B cell (primary cell): ENCODE results near the gene ATP5F1E. TPM values are rescaled to one million over a fixed set of nuclear protein-coding genes. Genes with fewer than 3 reads are reported as not detected.
A peak's percentile ranks its signal among the peaks of the same experiment; 100 is the strongest.

ENCODE experiments used
- ATAC-seq: fragments of 200-7000 bp; cut with Tn5 transposase; one replicate; pipeline ENCODE4 v1.10.0; 2021; ENCODE audit warnings: low read depth, mild to moderate bottlenecking, moderate number of reproducible peaks, moderate library complexity
- CTCF ChIA-PET: fragments of 350-600 bp; sonication (Branson Sonifier 250); formaldehyde crosslinking; loops from one replicate; lab custom pipeline; 2021; ENCODE audit warnings: antibody characterized with exemption, inconsistent platforms; lab: Charles Lee
- POLR2A ChIA-PET: fragments of 350-600 bp; sonication (Branson Sonifier 250); formaldehyde crosslinking; loops from one replicate; lab custom pipeline; 2021; ENCODE audit warnings: antibody characterized with exemption; lab: Charles Lee
- DNase-seq: peaks from one replicate; pipeline ENCODE4 v3.0.0; 2013
- H2AFZ ChIP-seq: 2 replicates; pipeline ENCODE4 v1.6.1; 2012; ENCODE audit warnings: mild to moderate bottlenecking, low read depth, low read length; ENCODE audit not compliant: insufficient read depth, poor library complexity, severe bottlenecking
- H3K27ac ChIP-seq, 2 donors: 1 replicate in 1 of 2; 2 replicates in 1 of 2; pipeline ENCODE4 v1.5.1; 2012 to 2013; ENCODE audit warnings: low read length in 2 of 2, mild to moderate bottlenecking in 2 of 2, moderate library complexity in 1 of 2
- H3K27me3 ChIP-seq, 4 experiments: fragments of 200-600 bp in 1 of 4; sonication (generic) in 1 of 4; replicated peaks in 1 of 4; 1 replicate in 2 of 4; 2 replicates in 2 of 4; pipeline versions ENCODE4 v1.6.1 to v1.7.0; 2013 to 2016; ENCODE audit warnings: low read length in 3 of 4, mild to moderate bottlenecking in 2 of 4, mixed read lengths in 1 of 4, moderate library complexity in 1 of 4; ENCODE audit not compliant: insufficient read depth in 4 of 4, control insufficient read depth in 3 of 4; ENCODE audit errors: control extremely low read depth in 1 of 4
- H3K36me3 ChIP-seq, 2 experiments: replicated peaks in 1 of 2; 1 replicate in 1 of 2; 2 replicates in 1 of 2; pipeline versions ENCODE4 v1.6.1 to v1.7.1; 2013; ENCODE audit warnings: low read length in 1 of 2; ENCODE audit not compliant: insufficient read depth in 2 of 2, control insufficient read depth in 1 of 2; ENCODE audit errors: control extremely low read depth in 1 of 2, extremely low read depth in 1 of 2
- H3K4me1 ChIP-seq, 2 donors: fragments of 200-600 bp in 1 of 2; sonication (generic) in 1 of 2; 1 replicate in 1 of 2; 2 replicates in 1 of 2; pipeline versions ENCODE4 v1.5.1 to v1.6.1; 2013 to 2017; ENCODE audit warnings: low read length in 2 of 2; ENCODE audit not compliant: control insufficient read depth in 2 of 2, insufficient read depth in 2 of 2
- H3K4me2 ChIP-seq: replicated peaks from 2 replicates; pipeline ENCODE3; 2012; ENCODE audit warnings: mild to moderate bottlenecking, low read depth, low read length; ENCODE audit not compliant: poor library complexity, severe bottlenecking
- H3K4me3 ChIP-seq, 5 experiments: fragments of 200-600 bp in 1 of 5; sonication (generic) in 1 of 5; 1 replicate in 3 of 5; 2 replicates in 2 of 5; pipeline versions ENCODE4 v1.5.1 to v1.7.0; 2011 to 2016; ENCODE audit warnings: low read length in 4 of 5, mild to moderate bottlenecking in 4 of 5, low read depth in 2 of 5, control low read depth in 1 of 5, moderate library complexity in 1 of 5; ENCODE audit not compliant: insufficient read depth in 1 of 5; ENCODE audit errors: control extremely low read depth in 1 of 5, extremely low read depth in 1 of 5
- H3K79me2 ChIP-seq: fragments of 200-600 bp; sonication (generic); one replicate; pipeline ENCODE4 v1.6.0; 2016; ENCODE audit warnings: low read length; ENCODE audit not compliant: control insufficient read depth, insufficient read depth
- H3K9ac ChIP-seq: fragments of 200-600 bp; sonication (generic); 2 replicates; pipeline ENCODE4 v1.6.1; 2017; ENCODE audit warnings: mild to moderate bottlenecking, low read length, moderate library complexity
- H3K9me3 ChIP-seq, 3 donors: one replicate each; pipeline versions ENCODE4 v1.6.1 to v1.7.1; 2013; ENCODE audit warnings: low read length in 2 of 3; ENCODE audit not compliant: control insufficient read depth in 2 of 3, insufficient read depth in 1 of 3; ENCODE audit errors: control extremely low read depth in 1 of 3
- H4K20me1 ChIP-seq: 2 replicates; pipeline ENCODE4 v1.6.0; 2012; ENCODE audit warnings: mild to moderate bottlenecking, low read length; ENCODE audit not compliant: insufficient read depth, control insufficient read depth, poor library complexity, severe bottlenecking
- H3K27ac Mint-ChIP-seq: one replicate; pipeline ENCODE4 v1.8.0; 2021; ENCODE audit warnings: mixed read lengths
- H3K27me3 Mint-ChIP-seq: one replicate; pipeline ENCODE4 v1.8.0; 2021; ENCODE audit warnings: mixed read lengths
- H3K4me1 Mint-ChIP-seq: one replicate; pipeline ENCODE4 v1.8.0; 2021; ENCODE audit warnings: mixed read lengths
- H3K4me3 Mint-ChIP-seq: one replicate; pipeline ENCODE4 v1.8.0; 2021; ENCODE audit warnings: mixed read lengths
- H3K9me3 Mint-ChIP-seq: one replicate; pipeline ENCODE4 v1.8.0; 2022; ENCODE audit warnings: mixed read lengths; ENCODE audit not compliant: insufficient read depth
- EZH2 ChIP-seq: IDR thresholded peaks from 2 replicates; pipeline ENCODE4 v1.6.1; 2012; ENCODE audit warnings: borderline replicate concordance, low read depth, mild to moderate bottlenecking, moderate library complexity, low read length; ENCODE audit not compliant: insufficient read depth, poor library complexity, severe bottlenecking
- WGBS: methylation state at CpG from one replicate; pipeline ENCODE4 v1.1.5; 2013; ENCODE audit warnings: missing lambda C conversion rate; ENCODE audit not compliant: insufficient coverage; 5-methylcytosine and 5-hydroxymethylcytosine counted together
- intact Hi-C: fragments of 100-400 bp; cut with micrococcal nuclease; formaldehyde crosslinking; loops from one replicate; pipeline ENCODE4 v1.10.0; 2022
- polyA plus RNA-seq: library from polyadenylated mRNA; depleted of rRNA; stranded (reverse); fragments of >200 nt; gene quantifications from 2 replicates; pipeline ENCODE4 v1.2.3, GENCODE V29; 2012
- total RNA-seq, 2 donors: library from RNA; stranded (reverse); fragments of 120-200 nt in 1 of 2; gene quantifications; 1 replicate in 1 of 2; 2 replicates in 1 of 2; pipeline versions ENCODE4 v1.2.3 to v1.2.4, GENCODE V29; 2013 to 2022
- TF ChIP-seq, protein P1 (sequence below): fragments of 200-600 bp; IDR thresholded peaks from one replicate; pipeline ENCODE4 v1.8.0; 2022; ENCODE audit warnings: antibody characterized with exemption, mild to moderate bottlenecking

The ATP5F1E gene
- total and polyA plus RNA-seq, 2 donors (not counting 1 experiment from before 2014, with no cell fraction given), result 22.2 to 55.0 TPM

GRCh38 chr20:59010995-59011873 is 20.9 kb downstream of the ATP5F1E start:
- peaks cover 0 to 6% (median 0%) of the 10 kb centered on the region in 3 donors for H3K9me3 ChIP-seq
- no peaks in the 10 kb centered on the region for H4K20me1 ChIP-seq
- no peaks in the 10 kb centered on the region for H3K27me3 ChIP-seq
- Mint-ChIP-seq H3K4me3 (no peak overlapping the region), H3K27ac (peak overlapping the region; percentile 10), H3K27me3 (no peaks in the 10 kb centered on the region), H3K9me3 (no peaks in the 10 kb centered on the region), H3K4me1 (peaks cover 53% of the 10 kb centered on the region)
- POLR2A ChIA-PET, result interaction anchor here (1.0 kb wide), 1 partner anchor 9 kb away, joined by 5 read pairs; no protein-coding TSS in a partner anchor
- no peak for DNase-seq
- no peak overlapping the region for H3K9ac ChIP-seq
- no peak overlapping the region for H3K4me3 ChIP-seq
- ATAC-seq, result no peak
- no peak overlapping the region for H3K4me2 ChIP-seq
- H3K27ac ChIP-seq, result no peak overlapping the region
- WGBS, result 95% methylated on average over 12 of the region's 17 CpGs
- CTCF ChIA-PET, result interaction anchor here (0.9 kb wide), 1 partner anchor 21 kb away, joined by 3 read pairs; the partner anchor contains the start of gene ATP5F1E
- no peaks in the 10 kb centered on the region for H3K36me3 ChIP-seq
- intact Hi-C loops, result no loop called here
- peaks cover 33% of the 10 kb centered on the region for H3K79me2 ChIP-seq
- TF ChIP-seq EZH2, result no peak
- TF ChIP-seq, protein P1, sequence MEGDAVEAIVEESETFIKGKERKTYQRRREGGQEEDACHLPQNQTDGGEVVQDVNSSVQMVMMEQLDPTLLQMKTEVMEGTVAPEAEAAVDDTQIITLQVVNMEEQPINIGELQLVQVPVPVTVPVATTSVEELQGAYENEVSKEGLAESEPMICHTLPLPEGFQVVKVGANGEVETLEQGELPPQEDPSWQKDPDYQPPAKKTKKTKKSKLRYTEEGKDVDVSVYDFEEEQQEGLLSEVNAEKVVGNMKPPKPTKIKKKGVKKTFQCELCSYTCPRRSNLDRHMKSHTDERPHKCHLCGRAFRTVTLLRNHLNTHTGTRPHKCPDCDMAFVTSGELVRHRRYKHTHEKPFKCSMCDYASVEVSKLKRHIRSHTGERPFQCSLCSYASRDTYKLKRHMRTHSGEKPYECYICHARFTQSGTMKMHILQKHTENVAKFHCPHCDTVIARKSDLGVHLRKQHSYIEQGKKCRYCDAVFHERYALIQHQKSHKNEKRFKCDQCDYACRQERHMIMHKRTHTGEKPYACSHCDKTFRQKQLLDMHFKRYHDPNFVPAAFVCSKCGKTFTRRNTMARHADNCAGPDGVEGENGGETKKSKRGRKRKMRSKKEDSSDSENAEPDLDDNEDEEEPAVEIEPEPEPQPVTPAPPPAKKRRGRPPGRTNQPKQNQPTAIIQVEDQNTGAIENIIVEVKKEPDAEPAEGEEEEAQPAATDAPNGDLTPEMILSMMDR, result no peak
- H3K4me1 ChIP-seq, result peaks cover 21 to 32% of the 10 kb centered on the region in 2 donors
- no peak overlapping the region for H2AFZ ChIP-seq
